ENCODE results near the gene BCL10.

The BCL10 gene

DNA sequence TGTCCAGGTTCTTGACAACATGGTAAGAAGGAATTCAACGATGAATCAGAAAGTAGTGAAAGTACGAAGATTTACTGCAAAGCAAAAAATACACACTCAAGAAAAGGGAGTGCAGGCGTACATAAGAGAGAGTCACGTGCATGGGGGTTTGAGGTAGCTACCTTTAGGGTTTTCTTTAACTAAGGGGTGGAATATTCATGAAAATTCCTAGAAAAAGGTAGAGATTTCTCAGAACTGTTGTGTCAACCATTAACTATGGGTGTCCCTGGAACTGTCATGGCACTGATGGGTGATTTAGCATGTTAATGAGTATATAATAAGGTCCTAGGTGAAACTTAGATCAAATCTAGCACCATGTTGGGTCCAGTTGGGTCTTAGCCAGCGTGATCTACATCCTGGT lies 53.1 kb downstream of the BCL10 start:
- DNase-seq (ENCODE audit: low read depth, low spot score), result no peak

DNA sequence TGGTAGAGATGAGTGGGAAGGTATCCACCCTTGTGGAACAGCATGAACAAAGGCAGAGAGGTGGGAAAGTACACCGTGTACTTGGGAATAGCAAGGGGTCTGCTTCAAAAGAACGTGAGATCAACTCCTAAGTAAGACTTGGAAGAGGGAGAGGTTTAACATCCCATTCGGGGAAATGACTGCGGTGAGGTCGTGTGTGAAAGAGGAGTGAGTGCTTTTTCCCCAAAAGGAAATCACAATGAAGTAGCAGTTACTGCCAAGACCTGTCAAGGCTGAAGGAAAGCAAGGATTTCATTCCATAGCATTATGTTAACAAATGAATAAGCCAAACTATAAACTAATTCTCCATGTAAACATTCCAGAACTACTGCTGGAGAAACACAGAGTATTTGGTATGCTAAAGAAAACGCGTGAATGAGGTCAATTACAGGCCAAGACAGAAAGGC lies 55.7 kb downstream of the BCL10 start:
- DNase-seq (ENCODE audit: low read depth, low spot score), result peak; percentile 76

DNA sequence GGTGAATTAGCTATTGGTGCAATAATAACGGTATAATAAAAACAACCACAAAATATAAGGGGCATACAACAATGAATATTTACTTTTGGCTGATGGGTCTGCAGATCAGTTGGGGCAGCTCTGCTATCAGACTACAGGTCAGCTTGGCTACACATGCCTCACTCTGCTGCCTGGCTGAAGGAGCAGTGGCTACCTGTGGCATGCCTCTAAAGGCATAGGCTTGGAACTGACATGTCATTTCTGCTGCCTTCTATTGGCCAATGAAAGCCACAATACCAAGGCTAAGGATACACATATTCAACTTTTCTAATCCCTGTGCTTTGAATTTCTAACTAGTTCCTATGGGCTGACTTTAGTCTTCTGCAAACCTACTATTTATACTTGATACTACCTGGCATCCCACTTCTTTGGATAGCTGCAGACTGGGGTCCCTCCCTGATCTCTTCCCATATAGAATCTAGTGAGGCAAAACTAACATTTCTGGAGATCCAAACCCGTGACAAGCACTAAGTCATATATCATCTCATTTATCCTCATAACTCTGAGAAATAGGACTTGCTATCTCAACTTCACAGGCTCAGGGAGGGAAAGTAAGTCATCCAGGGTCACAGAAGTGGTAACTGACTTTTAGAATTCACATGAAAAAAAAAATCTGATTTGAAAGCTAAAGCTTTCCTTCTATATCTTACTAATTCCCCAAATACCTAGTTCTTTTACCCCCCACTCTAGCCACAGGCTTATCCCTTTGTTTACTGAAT lies 56.4 kb downstream of the BCL10 start:
- no peak for DNase-seq (ENCODE audit: low read depth, low spot score)

DNA sequence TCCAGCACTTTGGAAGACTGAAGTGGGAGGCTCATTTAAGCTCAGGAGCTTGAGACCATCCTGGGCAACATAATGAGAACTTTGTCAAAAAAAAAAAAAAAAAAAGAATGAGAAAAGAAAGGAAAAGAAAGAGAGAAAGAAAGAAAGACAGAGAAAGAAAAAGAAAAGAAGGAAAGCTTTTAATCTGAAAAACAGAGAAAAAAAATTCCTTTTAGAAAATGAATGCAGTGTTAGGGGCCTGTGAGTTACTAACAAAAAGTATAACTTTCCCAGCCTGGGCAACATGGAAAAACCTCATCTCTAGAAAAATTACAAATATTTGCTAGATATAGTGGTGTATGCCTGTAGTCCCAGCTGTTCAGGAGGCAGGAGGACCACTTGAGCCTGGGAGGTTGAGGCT lies 59.7 kb downstream of the BCL10 start:
- DNase-seq (ENCODE audit: low read depth, low spot score), result no peak

Data from astrocyte of the hippocampus (primary cell).